RWPE1 (cell line): ENCODE results near the gene SLC11A2.
A peak's percentile ranks its signal among the peaks of the same experiment; 100 is the strongest.

ENCODE experiments used
- CTCF ChIA-PET: fragments of 350-600 bp; sonication (Branson Sonifier 250); formaldehyde crosslinking; extraction: SDS; loops from one replicate; lab custom pipeline; 2021; lab: Yijun Ruan, JAX
- POLR2A ChIA-PET: fragments of 400-600 bp; formaldehyde crosslinking; extraction: SDS; loops from one replicate; lab custom pipeline; 2020; ENCODE audit warnings: antibody characterized with exemption; ENCODE audit not compliant: low non-redundant PET; lab: Yijun Ruan, JAX
- DNase-seq: peaks from one replicate; pipeline ENCODE4 v3.0.0; 2012; ENCODE audit warnings: low spot score
- H3K27ac ChIP-seq: fragments of 450-650 bp; 2 replicates; pipeline ENCODE4 v1.5.1; 2017
- CTCF ChIP-seq: fragments of 450-650 bp; conservative IDR thresholded peaks from 2 replicates; pipeline ENCODE4 v1.5.1; 2017; ENCODE audit warnings: low read depth, mild to moderate bottlenecking

The SLC11A2 gene

GRCh38 chr12:51065530-51065929 lies 39.3 kb upstream of the SLC11A2 start:
- 0 out of 2 replicates have a peak overlapping the region, but pooled peaks have one; percentile 12 for H3K27ac ChIP-seq
- no peak for TF ChIP-seq CTCF
- ChIA-PET POLR2A (interaction anchor here (0.8 kb wide), 1 partner anchor 10 kb away, joined by 9 read pairs; no protein-coding TSS in a partner anchor), CTCF (no interaction called here)
- no peak for DNase-seq

GRCh38 chr12:51062631-51063397 lies 36.6 kb upstream of the SLC11A2 start:
- ChIA-PET CTCF (interaction anchor here (0.6 to 0.9 kb wide), 2 partner anchors 15 to 56 kb away, joined by 4 read pairs; no protein-coding TSS in a partner anchor), POLR2A (no interaction called here)
- DNase-seq, result no peak
- no peak overlapping the region for H3K27ac ChIP-seq
- no peak for TF ChIP-seq CTCF

- no peak for DNase-seq
- peak overlapping the region; percentile 40; the same call in 1 of the 2 replicates for H3K27ac ChIP-seq
- POLR2A ChIA-PET, result interaction anchor here (0.6 to 1.2 kb wide), 2 partner anchors 10 to 18 kb away, joined by 3 to 4 read pairs; partner anchors contain the start of gene LETMD1
- CTCF ChIA-PET, result interaction anchor here (0.6 kb wide), 1 partner anchor 31 kb away, joined by 3 read pairs; no protein-coding TSS in a partner anchor
- TF ChIP-seq CTCF, result no peak
Observed at GRCh38 chr12:51059086-51059485, 32.9 kb upstream of the SLC11A2 start.

GRCh38 chr12:51056242-51056641 lies 30.1 kb upstream of the SLC11A2 start:
- TF ChIP-seq CTCF, result no peak
- ChIA-PET CTCF (no interaction called here), POLR2A (no interaction called here)
- H3K27ac ChIP-seq, result peak overlapping the region; percentile 23
- peak; percentile 84 for DNase-seq

GRCh38 chr12:51055060-51055459 lies 28.9 kb upstream of the SLC11A2 start:
- no peak for TF ChIP-seq CTCF
- no peak overlapping the region for H3K27ac ChIP-seq
- ChIA-PET POLR2A (no interaction called here), CTCF (no interaction called here)
- DNase-seq, result no peak

GRCh38 chr12:51051787-51052186 lies 25.6 kb upstream of the SLC11A2 start:
- CTCF ChIA-PET, result no interaction called here
- no peak for TF ChIP-seq CTCF
- POLR2A ChIA-PET, result no interaction called here
- H3K27ac ChIP-seq, result no peak overlapping the region
- DNase-seq, result no peak
